Upper lobe of left lung (tissue), 6 donors: ENCODE data around the gene HEG1. TPM values are rescaled to one million over a fixed set of nuclear protein-coding genes. Genes with fewer than 3 reads are reported as not detected.
"Not testable (repeated sequence)": the region's sequence is repeated elsewhere in the genome, so short reads cannot be mapped to it uniquely, and the experiment has no call there.

Experiments used
- ATAC-seq, 2 donors: fragments of 200-7000 bp; cut with Tn5 transposase; one replicate each; pipeline ENCODE4 v1.9.1; 2022; ENCODE audit warnings: mild to moderate bottlenecking in 2 of 2, moderate library complexity in 2 of 2; ENCODE audit not compliant: low FRiP score in 2 of 2
- DNase-seq, 2 donors: peaks; one replicate each; pipeline ENCODE4 v3.0.0-alpha.2; 2019 to 2020
- H3K27ac ChIP-seq, 4 donors: fragments of 200-600 bp; sonication (generic); one replicate each; pipeline ENCODE4 v1.5.1; 2016 to 2019
- H3K27me3 ChIP-seq, 4 donors: fragments of 200-600 bp; sonication (generic); one replicate each; pipeline ENCODE4 v1.5.1; 2017 to 2019
- H3K36me3 ChIP-seq, 4 donors: fragments of 200-600 bp; sonication (generic); one replicate each; pipeline ENCODE4 v1.5.1; 2016 to 2019
- H3K4me1 ChIP-seq, 4 donors: fragments of 200-600 bp; sonication (generic); one replicate each; pipeline ENCODE4 v1.5.1; 2018 to 2019
- H3K4me3 ChIP-seq, 4 donors: fragments of 200-600 bp; sonication (generic); one replicate each; pipeline ENCODE4 v1.5.1; 2017 to 2019; ENCODE audit warnings: mild to moderate bottlenecking in 2 of 4, moderate library complexity in 1 of 4
- H3K9me3 ChIP-seq, 4 donors: fragments of 200-600 bp; sonication (generic); one replicate each; pipeline ENCODE4 v1.5.1; 2018 to 2019
- CTCF ChIP-seq, 6 experiments: fragments of 450-650 bp in 4 of 6; fragments of 200-600 bp in 2 of 6; sonication (generic) in 2 of 6; IDR thresholded peaks; one replicate each; pipeline ENCODE4 v1.5.1; 2016 to 2019; ENCODE audit warnings: antibody characterized with exemption in 6 of 6
- EP300 ChIP-seq, 4 donors: sonication (generic); formaldehyde crosslinking; IDR thresholded peaks; one replicate each; pipeline ENCODE4 v1.5.1; 2017; ENCODE audit warnings: antibody characterized with exemption in 4 of 4, control low read depth in 2 of 4
- POLR2A ChIP-seq, 4 donors: fragments of 450-650 bp; IDR thresholded peaks; one replicate each; pipeline ENCODE4 v1.5.1; 2016 to 2017; ENCODE audit warnings: antibody characterized with exemption in 4 of 4, mild to moderate bottlenecking in 2 of 4
- POLR2AphosphoS5 ChIP-seq, 2 donors: sonication (generic); formaldehyde crosslinking; IDR thresholded peaks; one replicate each; pipeline ENCODE4 v1.5.1; 2017; ENCODE audit warnings: antibody characterized with exemption in 2 of 2
- WGBS, 2 donors: methylation state at CpG; one replicate each; pipeline ENCODE4 v1.1.5; 2017 to 2018; 5-methylcytosine and 5-hydroxymethylcytosine counted together
- total RNA-seq, 6 donors: library from RNA; depleted of rRNA in 4 of 6; stranded (reverse); fragments of >200 nt in 4 of 6; gene quantifications; one replicate each; pipeline versions ENCODE4 v1.1.0 to v1.2.1, GENCODE V29; 2016 to 2021
- donor health status: DM: no; HTN: no; CAD: no; lungs with moderate emphysema.
- donor health status: DM: no; HTN: yes; CAD: no; lungs with severe emphysema.

HEG1 gene
- total RNA-seq, 6 donors from 2014 or later, result 45.1 to 168 (median 100) TPM

- ATAC-seq (peak in 1 of 2 donors; percentile 37), DNase-seq (no peak)
- H3K36me3 ChIP-seq, result no peaks in the 10 kb centered on the region
- H3K4me3 ChIP-seq, result no peak overlapping the region
- TF ChIP-seq POLR2AphosphoS5 (IDR thresholded peaks at IDR 0.05), result no peak
- no peak for TF ChIP-seq EP300 (IDR thresholded peaks at IDR 0.05)
- TF ChIP-seq CTCF (IDR thresholded peaks at IDR 0.05), result no peak
- no peak for TF ChIP-seq POLR2A (IDR thresholded peaks at IDR 0.05)
- H3K9me3 ChIP-seq, result no peaks in the 10 kb centered on the region
- no peaks in the 10 kb centered on the region for H3K27me3 ChIP-seq
- 83 to 85% methylated on average over 10 of the region's 10 CpGs for WGBS, 2 donors
- H3K27ac ChIP-seq, result no peak overlapping the region
- H3K4me1 ChIP-seq, result peaks cover 0 to 5% (median 0%) of the 10 kb centered on the region in 4 donors
Observed at GRCh38 chr3:125083776-125084175, 28.0 kb upstream of the HEG1 start.

- WGBS, 2 donors, result 69 to 75% methylated on average over 4 of the region's 4 CpGs
- H3K27ac ChIP-seq, DNase-seq, H3K9me3 ChIP-seq, H3K4me1 ChIP-seq, H3K36me3 ChIP-seq, H3K27me3 ChIP-seq, ATAC-seq, H3K4me3 ChIP-seq: not testable (repeated sequence)
Observed at GRCh38 chr3:125082339-125082738, 26.5 kb upstream of the HEG1 start.

GRCh38 chr3:125080077-125080476 is 24.3 kb upstream of the HEG1 start:
- H3K4me1 ChIP-seq, result no peaks in the 10 kb centered on the region
- TF ChIP-seq EP300 (IDR thresholded peaks at IDR 0.05) (no peak), POLR2AphosphoS5 (IDR thresholded peaks at IDR 0.05) (no peak), POLR2A (IDR thresholded peaks at IDR 0.05) (no peak), CTCF (IDR thresholded peaks at IDR 0.05) (no peak)
- WGBS, 2 donors, result 100% methylated on average over 1 of the region's 1 CpG
- DNase-seq (no peak), ATAC-seq (no peak)
- H3K36me3 ChIP-seq, result no peaks in the 10 kb centered on the region
- H3K4me3 ChIP-seq, result no peak overlapping the region
- H3K9me3 ChIP-seq, result no peaks in the 10 kb centered on the region
- no peaks in the 10 kb centered on the region for H3K27me3 ChIP-seq
- no peak overlapping the region for H3K27ac ChIP-seq

GRCh38 chr3:125079675-125080045 is 23.9 kb upstream of the HEG1 start:
- Histone ChIP-seq H3K4me3 (no peak overlapping the region), H3K27me3 (no peaks in the 10 kb centered on the region), H3K27ac (no peak overlapping the region), H3K9me3 (no peaks in the 10 kb centered on the region), H3K4me1 (no peaks in the 10 kb centered on the region), H3K36me3 (no peaks in the 10 kb centered on the region)
- DNase-seq (no peak), ATAC-seq (no peak)
- 50 to 69% methylated on average over 1 of the region's 1 CpG for WGBS, 2 donors
- no peak for TF ChIP-seq CTCF (IDR thresholded peaks at IDR 0.05)
- no peak for TF ChIP-seq EP300 (IDR thresholded peaks at IDR 0.05)
- no peak for TF ChIP-seq POLR2A (IDR thresholded peaks at IDR 0.05)
- no peak for TF ChIP-seq POLR2AphosphoS5 (IDR thresholded peaks at IDR 0.05)

GRCh38 chr3:125078951-125079674 is 23.3 kb upstream of the HEG1 start:
- TF ChIP-seq CTCF (IDR thresholded peaks at IDR 0.05), result no peak
- no peak for TF ChIP-seq POLR2A (IDR thresholded peaks at IDR 0.05)
- TF ChIP-seq EP300 (IDR thresholded peaks at IDR 0.05), result no peak
- no peak for TF ChIP-seq POLR2AphosphoS5 (IDR thresholded peaks at IDR 0.05)
- H3K4me3 ChIP-seq, result no peak overlapping the region
- WGBS, 2 donors, result 64 to 82% methylated on average over 6 of the region's 6 CpGs
- no peak for ATAC-seq
- H3K27ac ChIP-seq, result no peak overlapping the region
- no peaks in the 10 kb centered on the region for H3K9me3 ChIP-seq
- no peaks in the 10 kb centered on the region for H3K36me3 ChIP-seq
- no peaks in the 10 kb centered on the region for H3K4me1 ChIP-seq
- no peak for DNase-seq
- H3K27me3 ChIP-seq, result no peaks in the 10 kb centered on the region
